Type B pancreatic cell (in vitro differentiated cells): ENCODE data around the gene LHPP. TPM values are rescaled to one million over a fixed set of nuclear protein-coding genes. Genes with fewer than 3 reads are reported as not detected.

Source experiments
- DNase-seq: peaks from one replicate; pipeline ENCODE4 v3.0.0; 2021; ENCODE audit warnings: mixed read lengths; ENCODE audit not compliant: unreplicated experiment; ENCODE audit errors: extremely low spot score
- H3K27ac Mint-ChIP-seq: 2 replicates; pipeline ENCODE4 v1.8.0; 2021; ENCODE audit warnings: mild to moderate bottlenecking, mixed read lengths
- H3K27me3 Mint-ChIP-seq: 2 replicates; pipeline ENCODE4 v1.8.0; 2021; ENCODE audit warnings: mixed read lengths
- H3K36me3 Mint-ChIP-seq: 2 replicates; pipeline ENCODE4 v1.8.0; 2021; ENCODE audit warnings: mixed read lengths
- H3K4me1 Mint-ChIP-seq: one replicate; pipeline ENCODE4 v1.8.0; 2021; ENCODE audit warnings: mixed read lengths; ENCODE audit not compliant: unreplicated experiment
- H3K4me3 Mint-ChIP-seq: 2 replicates; pipeline ENCODE4 v1.8.0; 2021; ENCODE audit warnings: mild to moderate bottlenecking, mixed read lengths
- H3K9me3 Mint-ChIP-seq: 2 replicates; pipeline ENCODE4 v1.8.0; 2021; ENCODE audit warnings: mixed read lengths
- CTCF ChIP-seq: fragments of 200-600 bp; sonication (generic); conservative IDR thresholded peaks from 2 replicates; pipeline ENCODE4 v1.5.0; 2021; ENCODE audit warnings: antibody characterized with exemption, mild to moderate bottlenecking
- long read RNA-seq: library from polyadenylated mRNA; unstranded; transcript quantifications from one replicate; pipeline ENCODE4 v2.0.0, GENCODE V29; 2020
- total RNA-seq: library from RNA; stranded (reverse); gene quantifications from 2 replicates; pipeline ENCODE4 v1.2.1, GENCODE V29; 2021; ENCODE audit warnings: low replicate concordance

Gene LHPP
- total RNA-seq = 12.7 and 13.6 TPM in 2 replicates
- long read RNA-seq, partial matches to known transcripts = 0 of 1 reads
- long read RNA-seq, other reads (novel, unspliced or antisense) = 1 of 1 reads

GRCh38 chr10:124461642-124462347 lies at the start of gene LHPP:
Gene LHPP, plus strand, starts transcription at chr10:124461823. Its CDS starts 40 bp downstream, at chr10:124461863.
- peak; percentile 73 for TF ChIP-seq CTCF
- Mint-ChIP-seq H3K36me3 (no peaks in the 10 kb centered on the region), H3K27me3 (peaks cover 5% of the 10 kb centered on the region)

GRCh38 chr10:124414076-124414475 lies 47.5 kb upstream of the LHPP start:
- Mint-ChIP-seq H3K27ac (no peak overlapping the region), H3K4me3 (no peak overlapping the region), H3K4me1 (peaks cover 12% of the 10 kb centered on the region), H3K9me3 (no peaks in the 10 kb centered on the region), H3K27me3 (no peaks in the 10 kb centered on the region), H3K36me3 (peaks cover 20% of the 10 kb centered on the region)
- TF ChIP-seq CTCF = no peak
- DNase-seq = no peak

More at GRCh38 chr10:124461642-124462347, at the start of gene LHPP:
- no peaks in the 10 kb centered on the region for H3K9me3 Mint-ChIP-seq
- peak within 1 kb of the TSS; percentile 84 for H3K27ac Mint-ChIP-seq
- peak within 1 kb of the TSS; percentile 94 for H3K4me3 Mint-ChIP-seq
- DNase-seq = peak; percentile 87
- peaks cover 23% of the 10 kb centered on the region for H3K4me1 Mint-ChIP-seq

- Mint-ChIP-seq H3K9me3 (no peaks in the 10 kb centered on the region), H3K36me3 (peaks cover 14% of the 10 kb centered on the region), H3K27me3 (peaks cover 5% of the 10 kb centered on the region), H3K4me3 (no peak overlapping the region), H3K27ac (no peak overlapping the region), H3K4me1 (peaks cover 15% of the 10 kb centered on the region)
- TF ChIP-seq CTCF = no peak
- DNase-seq = no peak
These were observed 46.4 kb upstream of the LHPP start for GRCh38 chr10:124415210-124415609.

GRCh38 chr10:124416733-124417132 lies 44.9 kb upstream of the LHPP start:
- DNase-seq = no peak
- Mint-ChIP-seq H3K27me3 (peaks cover 6% of the 10 kb centered on the region), H3K27ac (peak overlapping the region; percentile 80), H3K4me3 (peak overlapping the region; percentile 78), H3K9me3 (no peaks in the 10 kb centered on the region), H3K36me3 (peaks cover 7% of the 10 kb centered on the region), H3K4me1 (peaks cover 15% of the 10 kb centered on the region)
- no peak for TF ChIP-seq CTCF

- Mint-ChIP-seq H3K4me3 (peak overlapping the region; percentile 91), H3K36me3 (peaks cover 3% of the 10 kb centered on the region), H3K9me3 (no peaks in the 10 kb centered on the region), H3K27ac (peak overlapping the region; percentile 78), H3K27me3 (peaks cover 18% of the 10 kb centered on the region), H3K4me1 (peaks cover 15% of the 10 kb centered on the region)
- peak; percentile 12 for TF ChIP-seq CTCF
- peak; percentile 75 for DNase-seq
These were observed 43.5 kb upstream of the LHPP start for GRCh38 chr10:124417895-124418725.
